Activated CD8-positive, alpha-beta memory T cell treated with anti-CD3 and anti-CD28 coated beads, Interleukin-2, amount 50 U/mL, for 1 hour (primary cell): ENCODE measurements around the gene ZNF787.
A peak's percentile ranks its signal among the peaks of the same experiment; 100 is the strongest.

Experiments used
- DNase-seq: peaks from one replicate; pipeline ENCODE4 v3.0.0-alpha.2; 2020; ENCODE audit errors: extremely low read depth

ZNF787 gene

GRCh38 chr19:56144376-56144775 is 23.3 kb upstream of the ZNF787 start:
- DNase-seq, result no peak

- no peak for DNase-seq
These were observed 21.9 kb upstream of the ZNF787 start for GRCh38 chr19:56142897-56143434.

GRCh38 chr19:56142087-56142787 is 21.1 kb upstream of the ZNF787 start:
- no peak for DNase-seq

GRCh38 chr19:56141417-56141993 is 20.4 kb upstream of the ZNF787 start:
- DNase-seq, result no peak

- DNase-seq, result peak; percentile 99
These were observed 19.7 kb upstream of the ZNF787 start, which contains the start of gene ZNF444 for GRCh38 chr19:56140583-56141416. TSS of gene ZNF444 (plus strand) at chr19:56141287. CDS start at chr19:56146912, 5,625 bp downstream.

- DNase-seq, result no peak
These were observed 18.9 kb upstream of the ZNF787 start for GRCh38 chr19:56139847-56140582.

GRCh38 chr19:56138069-56138468 is 17.0 kb upstream of the ZNF787 start:
- DNase-seq, result no peak

- no peak for DNase-seq
These were observed 16.3 kb upstream of the ZNF787 start for GRCh38 chr19:56137405-56137804.

GRCh38 chr19:56136362-56136761 is 15.3 kb upstream of the ZNF787 start:
- no peak for DNase-seq

- DNase-seq, result no peak
These were observed 13.5 kb upstream of the ZNF787 start for GRCh38 chr19:56134654-56134921.

GRCh38 chr19:56133858-56134653 is 13.0 kb upstream of the ZNF787 start:
- DNase-seq, result no peak

GRCh38 chr19:56132316-56132822 is 11.3 kb upstream of the ZNF787 start:
- DNase-seq, result no peak

- DNase-seq, result no peak
These were observed 10.6 kb upstream of the ZNF787 start for GRCh38 chr19:56131651-56132050.

- no peak for DNase-seq
These were observed 8.9 kb upstream of the ZNF787 start for GRCh38 chr19:56130006-56130405.

GRCh38 chr19:56126983-56127780 is 6.1 kb upstream of the ZNF787 start:
- no peak for DNase-seq

GRCh38 chr19:56125806-56126590 is 4.9 kb upstream of the ZNF787 start:
- no peak for DNase-seq

- no peak for DNase-seq
These were observed 3.5 kb upstream of the ZNF787 start for GRCh38 chr19:56124578-56124977.

- no peak for DNase-seq
These were observed 2.3 kb upstream of the ZNF787 start for GRCh38 chr19:56123266-56123891.
